ENCODE measurements around the gene TLN1.

The TLN1 gene

DNA sequence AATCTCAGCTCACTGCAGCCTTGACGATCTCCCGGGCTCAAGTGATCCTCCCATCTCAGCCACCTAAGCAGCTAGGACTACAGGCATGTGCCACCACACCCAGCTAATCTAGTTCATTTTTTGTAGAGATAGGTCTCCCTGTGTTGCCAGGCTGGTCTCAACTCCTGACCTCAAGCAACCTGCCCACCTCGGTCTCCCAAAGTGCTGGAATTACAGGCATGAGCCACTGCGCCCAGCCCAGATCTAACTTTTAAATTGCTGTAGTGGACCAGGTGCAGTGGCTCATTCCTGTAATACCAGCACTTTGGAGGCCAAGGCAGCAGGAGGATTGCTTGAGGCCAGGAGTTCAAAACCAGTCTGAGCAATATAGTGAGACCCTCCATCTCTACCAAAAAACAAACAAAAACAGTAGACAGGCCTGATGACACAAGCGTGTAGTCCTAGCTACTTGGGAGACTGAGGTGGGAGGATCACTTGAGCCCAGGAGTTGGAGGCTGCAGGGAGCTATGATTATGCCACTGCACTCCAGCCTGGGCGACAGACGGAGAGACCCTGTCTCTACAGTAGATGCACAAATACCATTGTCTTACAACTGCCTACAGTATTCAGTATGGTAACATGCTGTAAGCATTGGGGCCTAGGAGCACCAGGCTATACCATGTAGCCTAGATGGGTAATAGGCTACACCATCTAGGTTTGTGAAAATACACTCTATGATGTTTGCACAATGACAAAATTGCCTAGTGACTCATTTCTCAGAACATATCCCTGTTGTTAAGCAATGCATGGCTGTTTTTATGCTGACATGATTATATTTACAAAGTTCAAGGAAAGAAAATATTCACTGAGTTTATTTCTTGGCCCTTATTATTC lies 79.8 kb downstream of the TLN1 start:
- DNase-seq (ENCODE audit: low read depth, low spot score): no peak
- no peak overlapping the region for H3K27ac ChIP-seq

DNA sequence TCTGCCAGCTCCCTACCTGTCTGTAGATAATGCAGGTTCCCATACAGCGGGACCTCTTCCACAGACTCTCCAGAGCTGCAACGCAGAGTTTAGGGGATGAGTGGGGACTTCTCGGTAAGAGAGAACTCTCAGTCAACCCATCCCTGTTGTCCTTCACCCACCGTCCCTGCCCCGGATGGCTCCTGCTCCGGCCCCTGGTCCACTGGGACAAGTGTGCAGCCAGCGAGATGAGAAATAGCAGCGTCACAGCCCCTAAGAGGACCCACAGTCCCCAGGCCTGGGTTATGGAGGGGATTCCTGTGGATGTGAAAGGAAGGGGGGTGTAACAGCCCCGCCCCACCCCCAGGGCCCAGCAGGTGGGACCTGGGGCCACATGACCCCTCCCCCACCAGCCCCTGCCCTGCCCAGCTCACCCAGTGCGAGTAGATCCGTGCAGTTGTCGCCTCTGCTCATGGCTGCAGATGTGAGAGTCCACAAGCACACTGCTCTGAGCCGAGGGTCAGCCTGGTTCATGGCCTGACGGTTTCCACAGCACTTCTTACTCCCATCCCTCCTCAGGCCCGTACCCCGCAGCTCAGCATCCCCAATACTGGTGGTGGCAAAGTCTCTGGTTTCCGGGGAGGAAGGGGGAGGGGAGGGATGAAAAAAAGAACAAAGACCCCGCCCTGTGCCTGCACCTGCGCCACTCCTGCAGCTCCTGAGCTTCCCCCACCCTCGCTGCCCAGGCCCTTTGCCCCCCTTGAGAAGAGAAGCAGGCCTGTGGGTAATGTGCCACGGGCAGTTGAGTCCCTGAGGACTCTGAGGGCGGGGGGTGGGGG lies 81.4 kb downstream of the TLN1 start, which contains the start of gene SIT1:
SIT1 (minus strand) TSS at position 591 of the 818 bp plus-strand sequence; CDS start at position 513, 78 bp downstream.
- H3K27ac ChIP-seq: no peak within 1 kb of the TSS
- no peak for DNase-seq (ENCODE audit: low read depth, low spot score)

DNA sequence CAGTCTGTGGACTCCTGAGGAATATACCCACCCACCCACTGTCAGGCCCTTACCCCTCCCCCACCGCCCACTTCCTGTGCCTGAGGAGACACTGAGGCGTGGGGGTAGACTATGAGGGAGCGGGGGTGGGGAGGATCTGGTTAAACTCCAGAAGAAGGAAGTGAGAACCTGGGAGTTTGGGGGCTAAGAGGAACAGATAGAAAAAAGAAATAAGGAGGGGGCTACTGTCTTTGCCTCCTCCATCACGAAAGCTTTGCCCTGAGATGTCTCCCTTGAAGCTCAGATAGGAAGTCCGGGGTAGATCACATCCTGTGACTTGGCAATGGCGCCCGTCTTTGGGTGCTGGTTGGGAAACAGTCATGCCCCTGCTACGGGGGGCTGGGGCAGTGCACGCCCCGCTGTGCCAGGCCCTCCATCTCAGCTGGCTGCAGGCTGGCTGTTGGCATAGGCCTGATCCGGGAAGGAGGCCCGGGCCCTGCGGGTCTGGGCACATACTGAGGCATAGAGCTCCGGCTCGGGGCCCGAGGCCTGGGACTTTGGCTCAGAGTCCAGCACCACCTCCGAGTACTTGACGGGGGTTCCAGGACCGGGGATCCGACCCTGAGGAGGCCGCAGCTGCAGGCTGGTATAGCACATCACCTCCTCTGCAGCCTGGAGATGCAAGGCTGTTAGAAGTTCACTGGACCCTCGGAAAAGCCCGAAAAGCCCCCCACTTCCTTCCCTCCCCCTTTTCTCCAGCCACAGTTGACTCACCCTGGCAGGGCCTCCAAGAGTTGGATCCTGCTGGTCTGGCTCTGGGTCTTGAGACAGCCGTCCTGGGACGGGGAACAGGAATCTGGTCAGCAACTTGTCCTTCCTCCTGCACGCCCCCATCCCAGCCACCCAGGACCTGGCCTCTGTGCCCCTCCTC lies 82.3 kb downstream of the TLN1 start:
- no peak overlapping the region for H3K27ac ChIP-seq
- DNase-seq (ENCODE audit: low read depth, low spot score): no peak
